DMS53 (cell line): ENCODE measurements around the gene NOS3.
A peak's percentile ranks its signal among the peaks of the same experiment; 100 is the strongest.
"Not testable (repeated sequence)": the region's sequence is repeated elsewhere in the genome, so short reads cannot be mapped to it uniquely, and the experiment has no call there.

Experiments
- DNase-seq: peaks from one replicate; lab custom pipeline; 2025; lab: John Stamatoyannopoulos, UW

Gene NOS3

GRCh38 chr7:151017370-151017952, 26.6 kb downstream of the NOS3 start:
- DNase-seq = peak; percentile 77

GRCh38 chr7:151017953-151018420, 27.2 kb downstream of the NOS3 start:
- peak; percentile 92 for DNase-seq

GRCh38 chr7:151018421-151019129, 27.8 kb downstream of the NOS3 start:
- peak; percentile 93 for DNase-seq

- no peak for DNase-seq
Observed at GRCh38 chr7:151019130-151019447, 28.3 kb downstream of the NOS3 start.

GRCh38 chr7:151020231-151020630, 29.4 kb downstream of the NOS3 start:
- no peak for DNase-seq

GRCh38 chr7:151023232-151023631, 32.4 kb downstream of the NOS3 start:
- no peak for DNase-seq

- peak; percentile 87 for DNase-seq
Observed at GRCh38 chr7:151024435-151025056, 33.7 kb downstream of the NOS3 start, which contains the start of gene ATG9B. Gene ATG9B (minus strand): TSS chr7:151024494. CDS start chr7:151024423, 71 bp downstream.

GRCh38 chr7:151025924-151026671, 35.3 kb downstream of the NOS3 start:
- DNase-seq = no peak

GRCh38 chr7:151026771-151027727, 36.2 kb downstream of the NOS3 start:
- DNase-seq = peak; percentile 56

GRCh38 chr7:151027728-151028130, 36.9 kb downstream of the NOS3 start:
- not testable (repeated sequence) for DNase-seq

- DNase-seq = peak; percentile 100
Observed at GRCh38 chr7:151028131-151028947, 37.5 kb downstream of the NOS3 start, which contains the start of gene ABCB8. Gene ABCB8 (plus strand): TSS chr7:151028450. CDS start chr7:151028516, 66 bp downstream.

- DNase-seq = no peak
Observed at GRCh38 chr7:151028948-151029501, 38.2 kb downstream of the NOS3 start.

- no peak for DNase-seq
Observed at GRCh38 chr7:151031011-151031410, 40.2 kb downstream of the NOS3 start.

- DNase-seq = no peak
Observed at GRCh38 chr7:151032936-151033863, 42.4 kb downstream of the NOS3 start.

GRCh38 chr7:151033864-151034249, 43.0 kb downstream of the NOS3 start:
- DNase-seq = no peak

- no peak for DNase-seq
Observed at GRCh38 chr7:151034312-151035025, 43.7 kb downstream of the NOS3 start.

GRCh38 chr7:151035026-151035717, 44.4 kb downstream of the NOS3 start:
- DNase-seq = no peak

- DNase-seq = no peak
Observed at GRCh38 chr7:151035902-151036301, 45.1 kb downstream of the NOS3 start.
